ENCODE data around the gene ARHGAP30. TPM values are rescaled to one million over a fixed set of nuclear protein-coding genes. Genes with fewer than 3 reads are reported as not detected.

The ARHGAP30 gene
- total and polyA plus RNA-seq, 2 of the 8 experiments (the other 6 are each of a cell fraction or from before 2014, with no cell fraction given), result 0.27 to 0.39 TPM

DNA sequence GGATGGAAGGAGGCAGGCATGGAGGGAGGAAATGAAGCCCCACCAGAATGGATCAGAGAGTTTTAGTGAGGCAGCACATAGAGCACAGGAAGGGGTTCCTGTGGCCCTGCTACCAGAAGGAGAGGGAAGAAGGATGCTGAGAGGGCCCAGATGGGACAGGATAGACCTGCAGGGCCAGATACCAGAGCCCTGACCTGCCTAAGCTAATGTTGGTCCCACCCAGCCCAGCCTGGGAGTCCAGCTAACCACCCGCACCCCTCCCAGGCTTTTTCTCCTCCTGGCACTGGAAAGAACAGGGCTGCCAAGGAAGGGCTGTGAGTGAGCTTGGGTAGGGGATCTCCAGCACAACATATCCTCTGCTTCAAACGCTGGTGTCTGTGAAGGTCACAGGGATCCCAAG, 12.8 kb upstream of the ARHGAP30 start:
- Histone ChIP-seq H3K79me2 (ENCODE audit: control insufficient read depth in 1 of 2, insufficient read depth in 2 of 2, low read length in 2 of 2) (no peaks in the 10 kb centered on the region), H2BK20ac (ENCODE audit: low read length) (no peak overlapping the region), H3K36me3 (ENCODE audit: control insufficient read depth in 2 of 4, insufficient read depth in 4 of 4, low read length in 3 of 4) (no peaks in the 10 kb centered on the region), H2AK5ac (ENCODE audit: low read depth, low read length) (no peak overlapping the region), H4K5ac (ENCODE audit: insufficient read length, low read depth, low read length) (no peak overlapping the region), H2BK12ac (ENCODE audit: low read depth, low read length) (no peak overlapping the region), H3K18ac (ENCODE audit: extremely low read depth, low read length) (no peak overlapping the region), H3K27ac (ENCODE audit: low read depth, low read length) (no peak overlapping the region), H2BK120ac (replicated peaks; ENCODE audit: low read depth, low read length) (no peak overlapping the region), H2AFZ (ENCODE audit: low read length) (no peak overlapping the region), H3K4me2 (ENCODE audit: insufficient read depth in 1 of 2, low read depth in 2 of 2, low read length in 2 of 2) (no peak overlapping the region), H3K79me1 (ENCODE audit: low read depth, low read length) (no peaks in the 10 kb centered on the region), H3K9me3 (ENCODE audit: insufficient read depth in 2 of 2, low read depth in 1 of 2, low read length in 1 of 2) (no peaks in the 10 kb centered on the region), H3K4me3 (ENCODE audit: extremely low read depth in 1 of 4, insufficient read depth in 2 of 4, low read depth in 3 of 4, low read length in 4 of 4) (no peak overlapping the region), H3K4me1 (replicated peaks in 1 of 4; ENCODE audit: control insufficient read depth in 3 of 4, insufficient read depth in 4 of 4, low read length in 3 of 4) (peaks cover 0 to 6% (median 0%) of the 10 kb centered on the region in 4 experiments; a peak in 4 of 7 replicates), H4K8ac (ENCODE audit: extremely low read depth, insufficient read depth, low read length) (no peak overlapping the region), H3K27me3 (replicated peaks in 1 of 4; ENCODE audit: control insufficient read depth in 3 of 4, extremely low read depth in 1 of 4, insufficient read depth in 3 of 4, low read length in 3 of 4) (no peaks in the 10 kb centered on the region), H3K9ac (replicated peaks in 1 of 4; ENCODE audit: extremely low read depth in 1 of 4, low read depth in 3 of 4, low read length in 3 of 4) (no peak overlapping the region), H3K14ac (ENCODE audit: insufficient read length) (no peak overlapping the region), H3K23me2 (ENCODE audit: low read depth, low read length) (no peaks in the 10 kb centered on the region), H4K91ac (replicated peaks; ENCODE audit: insufficient read length, low read length) (no peak overlapping the region), H2BK5ac (ENCODE audit: low read depth, low read length) (no peak overlapping the region), H4K20me1 (replicated peaks in 1 of 2; ENCODE audit: control insufficient read depth in 1 of 2, insufficient read depth in 2 of 2, low read length in 2 of 2) (no peaks in the 10 kb centered on the region), H3K56ac (replicated peaks; ENCODE audit: insufficient read length, low read depth, low read length) (no peak overlapping the region), H3K23ac (ENCODE audit: insufficient read length) (no peak overlapping the region), H3K4ac (replicated peaks; ENCODE audit: insufficient read length, low read depth, low read length) (no peak overlapping the region), H2BK15ac (ENCODE audit: low read length) (no peak overlapping the region)
- 80% methylated on average over 2 of the region's 2 CpGs; no CpG with 5 or more reads in 1 of the 2 experiments for WGBS, 2 experiments (ENCODE audit: extremely low coverage in 1 of 2, insufficient coverage in 1 of 2, insufficient read length in 1 of 2, insufficient replicate concordance in 2 of 2, low coverage in 1 of 2, low lambda C conversion rate in 2 of 2, missing lambda C conversion rate in 1 of 2)
- FAIRE-seq (no peak), DNase-seq (ENCODE audit: low read depth in 1 of 2, low spot score in 2 of 2) (no peak)
- POLR2A ChIA-PET (ENCODE audit: partially characterized antibody), result interaction anchor here (1.4 kb wide), 1 partner anchor 37 kb away, joined by 3 read pairs; the partner anchor contains the start of gene USF1
- CTCF ChIA-PET (ENCODE audit: partially characterized antibody), result interaction anchor here (1.0 to 17.8 kb wide), 4 partner anchors 10 to 55 kb away, joined by 3 to 282 read pairs (median 80); partner anchors contain the start of genes ARHGAP30 and KLHDC9
- TF ChIP-seq RXRA (IDR thresholded peaks at IDR 0.05; ENCODE audit: insufficient read depth, low read depth, low read length) (no peak), SIN3A (conservative IDR thresholded peaks at IDR 0.05 in 1 of 2, IDR thresholded peaks at IDR 0.05 in 1 of 2; ENCODE audit: low read depth in 1 of 2, low read length in 2 of 2) (no peak)
- TF ChIP-seq, protein P1, sequence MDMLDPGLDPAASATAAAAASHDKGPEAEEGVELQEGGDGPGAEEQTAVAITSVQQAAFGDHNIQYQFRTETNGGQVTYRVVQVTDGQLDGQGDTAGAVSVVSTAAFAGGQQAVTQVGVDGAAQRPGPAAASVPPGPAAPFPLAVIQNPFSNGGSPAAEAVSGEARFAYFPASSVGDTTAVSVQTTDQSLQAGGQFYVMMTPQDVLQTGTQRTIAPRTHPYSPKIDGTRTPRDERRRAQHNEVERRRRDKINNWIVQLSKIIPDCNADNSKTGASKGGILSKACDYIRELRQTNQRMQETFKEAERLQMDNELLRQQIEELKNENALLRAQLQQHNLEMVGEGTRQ (IDR thresholded peaks at IDR 0.05; ENCODE audit: low read length), result no peak

Measured in H1 (cell line).